HepG2 (cell line): ENCODE results near the gene MAGI1. TPM values are rescaled to one million over a fixed set of nuclear protein-coding genes. Genes with fewer than 3 reads are reported as not detected.

Experiments used
- ATAC-seq: fragments of 200-7000 bp; cut with Tn5 transposase; 3 replicates; pipeline ENCODE4 v1.9.1; 2020; ENCODE audit warnings: mild to moderate bottlenecking, moderate library complexity
- BruUV-seq: library from RNA; stranded (reverse); fragments of 400-500 nt; replicated peaks from 2 replicates; lab custom pipeline; 2021; lab: Mats Ljungman, UMichigan
- CTCF ChIA-PET: fragments of 300-600 bp; formaldehyde crosslinking; extraction: SDS; loops from one replicate; lab custom pipeline; 2021; ENCODE audit warnings: low total read pairs, inconsistent platforms, low intra/inter-chr PET ratio; lab: Yijun Ruan, JAX
- POLR2A ChIA-PET: fragments of 350-600 bp; sonication (Branson Sonifier 250); formaldehyde crosslinking; loops from one replicate; lab custom pipeline; 2020; ENCODE audit warnings: antibody characterized with exemption, inconsistent platforms; lab: Yijun Ruan, JAX
- DNase-seq: peaks from one replicate; pipeline ENCODE4 v3.0.0-alpha.2; 2015; ENCODE audit warnings: low spot score
- FAIRE-seq: peaks from 3 replicates; lab custom pipeline; 2011; peaks lifted over from hg19 to GRCh38; lab: Jason Lieb, UNC
- H2AFZ ChIP-seq: one replicate; pipeline ENCODE4 v1.6.1; 2011; ENCODE audit warnings: low read length, inconsistent platforms
- H3K27ac ChIP-seq: fragments of 300-600 bp; 3 replicates; pipeline ENCODE4 v1.8.0; 2011; ENCODE audit warnings: mixed run types, mild to moderate bottlenecking, mixed read lengths, low read length, inconsistent platforms; ENCODE audit not compliant: insufficient read depth; ENCODE audit errors: extremely low read length
- H3K27me3 ChIP-seq, 2 experiments: fragments of 200-600 bp in 1 of 2; 2 replicates in 1 of 2; 3 replicates in 1 of 2; pipeline versions ENCODE4 v1.6.0 to v1.8.0; 2011; ENCODE audit warnings: low read length in 2 of 2, mild to moderate bottlenecking in 2 of 2, moderate library complexity in 2 of 2, inconsistent platforms in 1 of 2; ENCODE audit not compliant: insufficient read depth in 2 of 2, control insufficient read depth in 1 of 2
- H3K36me3 ChIP-seq, 2 experiments: fragments of 200-600 bp in 1 of 2; replicated peaks in 1 of 2; 2 replicates in 1 of 2; 3 replicates in 1 of 2; pipeline versions ENCODE4 v1.5.1 to v1.8.0; 2011; ENCODE audit warnings: low read length in 2 of 2, inconsistent platforms in 1 of 2; ENCODE audit not compliant: insufficient read depth in 2 of 2, control insufficient read depth in 1 of 2
- H3K4me1 ChIP-seq: 2 replicates; pipeline ENCODE4 v1.5.1; 2012; ENCODE audit warnings: low read length, inconsistent platforms; ENCODE audit not compliant: insufficient read depth
- H3K4me2 ChIP-seq: 2 replicates; pipeline ENCODE4 v1.6.0; 2011; ENCODE audit warnings: low read depth, low read length, inconsistent platforms
- H3K4me3 ChIP-seq, 3 experiments: fragments of 200-600 bp in 1 of 3; sonication (generic), shearing (Covaris generic) in 1 of 3; replicated peaks in 1 of 3; 2 replicates each; pipeline ENCODE4 v1.5.1; 2011 to 2016; ENCODE audit warnings: low read length in 3 of 3, inconsistent platforms in 2 of 3, low read depth in 2 of 3, mild to moderate bottlenecking in 2 of 3, control low read depth in 1 of 3, mixed read lengths in 1 of 3; ENCODE audit not compliant: insufficient read depth in 1 of 3
- H3K79me2 ChIP-seq: one replicate; pipeline ENCODE4 v1.6.1; 2011; ENCODE audit warnings: low read length, inconsistent platforms; ENCODE audit not compliant: insufficient read depth
- H3K9ac ChIP-seq: 2 replicates; pipeline ENCODE4 v1.6.0; 2011; ENCODE audit warnings: mild to moderate bottlenecking, low read depth, low read length, inconsistent platforms; ENCODE audit not compliant: insufficient read depth
- H3K9me3 ChIP-seq: 2 replicates; pipeline ENCODE4 v1.5.1; 2012; ENCODE audit warnings: mild to moderate bottlenecking, low read length
- H4K20me1 ChIP-seq: 2 replicates; pipeline ENCODE4 v1.6.0; 2011; ENCODE audit warnings: inconsistent platforms, mild to moderate bottlenecking, low read length, moderate library complexity; ENCODE audit not compliant: insufficient read depth
- CC2D1A ChIP-seq: sonication (generic); formaldehyde crosslinking; IDR thresholded peaks from 2 replicates; pipeline ENCODE4 v1.8.1; 2023; ENCODE audit warnings: mild to moderate bottlenecking, missing genetic modification reagents
- GATAD2A ChIP-seq: IDR thresholded peaks from 2 replicates; pipeline ENCODE4 v1.6.1; 2016
- KLF13 ChIP-seq: sonication (generic); formaldehyde crosslinking; IDR thresholded peaks from 2 replicates; pipeline ENCODE4 v1.4.0; 2020; ENCODE audit warnings: mild to moderate bottlenecking, missing genetic modification reagents
- SP140L ChIP-seq: sonication (generic); formaldehyde crosslinking; IDR thresholded peaks from 2 replicates; pipeline ENCODE4 v1.4.0; 2020; ENCODE audit warnings: missing genetic modification reagents, borderline replicate concordance
- TARDBP ChIP-seq: sonication (generic); formaldehyde crosslinking; IDR thresholded peaks from 2 replicates; pipeline ENCODE4 v1.8.0; 2022; ENCODE audit warnings: mild to moderate bottlenecking, missing genetic modification reagents
- TSC22D2 ChIP-seq: sonication (generic); formaldehyde crosslinking; IDR thresholded peaks from 2 replicates; pipeline ENCODE4 v1.5.1; 2020; ENCODE audit warnings: missing genetic modification reagents, mild to moderate bottlenecking, borderline replicate concordance
- ZBTB20 ChIP-seq: sonication (generic); formaldehyde crosslinking; IDR thresholded peaks from 2 replicates; pipeline ENCODE4 v1.8.1; 2023; ENCODE audit warnings: missing genetic modification reagents, low read depth, mild to moderate bottlenecking, borderline replicate concordance
- ZFAT ChIP-seq: sonication (generic); formaldehyde crosslinking; conservative IDR thresholded peaks from 2 replicates; pipeline ENCODE4 v1.8.1; 2023; ENCODE audit warnings: missing genetic modification reagents, inconsistent platforms
- ZSCAN29 ChIP-seq: sonication (generic); formaldehyde crosslinking; conservative IDR thresholded peaks from 2 replicates; pipeline ENCODE4 v1.4.0; 2020; ENCODE audit warnings: mild to moderate bottlenecking, missing genetic modification reagents
- WGBS: methylation state at CpG from one replicate; pipeline ENCODE4 v1.1.6; 2017; ENCODE audit warnings: low lambda C conversion rate; 5-methylcytosine and 5-hydroxymethylcytosine counted together
- in situ Hi-C: cut with HindIII; loops from 2 replicates; pipeline ENCODE4 v1.10.0; 2017; ENCODE audit warnings: low pct_unique_long_range_greater_than_20kb; ENCODE audit not compliant: extremely low pct_ligation_motif_present
- intact Hi-C: fragments of 100-400 bp; cut with micrococcal nuclease; formaldehyde crosslinking; loops from one replicate; pipeline ENCODE4 v1.10.0; 2022; ENCODE audit not compliant: unreplicated experiment
- polyA plus RNA-seq, 8 experiments: library from polyadenylated mRNA; depleted of rRNA in 3 of 8; stranded (reverse) in 7 of 8; unstranded in 1 of 8; fragments of >200 nt; fragmentation: Illumina TruSeq in 4 of 8; extraction: Trizol in 4 of 8; gene quantifications; 2 replicates each; pipeline versions ENCODE4 v1.2.1 to v1.2.3, GENCODE V29; 2011 to 2016; ENCODE audit warnings: low read depth in 4 of 8, missing spikeins in 1 of 8, mixed read lengths in 1 of 8; ENCODE audit not compliant: insufficient read depth in 1 of 8
- total RNA-seq, 5 experiments: library from RNA; depleted of rRNA; stranded (reverse); fragments of >200 nt; fragmentation: Illumina TruSeq; extraction: Trizol; gene quantifications; 2 replicates each; pipeline ENCODE4 v1.2.3, GENCODE V29; 2016; ENCODE audit warnings: low read depth in 1 of 5
- TF ChIP-seq, protein P1 (sequence below): sonication (generic); formaldehyde crosslinking; IDR thresholded peaks from 2 replicates; pipeline ENCODE4 v1.9.0; 2021; ENCODE audit warnings: mild to moderate bottlenecking, missing genetic modification reagents
- TF ChIP-seq, protein P2 (sequence below): sonication (generic); formaldehyde crosslinking; IDR thresholded peaks from 2 replicates; pipeline ENCODE4 v1.9.0; 2021; ENCODE audit warnings: missing genetic modification reagents, borderline replicate concordance
- TF ChIP-seq, protein P3 (sequence below), 2 experiments: sonication (generic) in 1 of 2; formaldehyde crosslinking in 1 of 2; IDR thresholded peaks; 2 replicates each; pipeline versions ENCODE4 v1.5.1 to v1.6.1; 2011 to 2020; ENCODE audit warnings: borderline replicate concordance in 1 of 2, low read depth in 1 of 2, low read length in 1 of 2, mild to moderate bottlenecking in 1 of 2, missing genetic modification reagents in 1 of 2, moderate library complexity in 1 of 2

MAGI1 gene
- total and polyA plus RNA-seq, 2 of the 13 experiments (the other 11 are each of a cell fraction or from before 2014, with no cell fraction given) = 22.2 to 26.0 TPM

DNA sequence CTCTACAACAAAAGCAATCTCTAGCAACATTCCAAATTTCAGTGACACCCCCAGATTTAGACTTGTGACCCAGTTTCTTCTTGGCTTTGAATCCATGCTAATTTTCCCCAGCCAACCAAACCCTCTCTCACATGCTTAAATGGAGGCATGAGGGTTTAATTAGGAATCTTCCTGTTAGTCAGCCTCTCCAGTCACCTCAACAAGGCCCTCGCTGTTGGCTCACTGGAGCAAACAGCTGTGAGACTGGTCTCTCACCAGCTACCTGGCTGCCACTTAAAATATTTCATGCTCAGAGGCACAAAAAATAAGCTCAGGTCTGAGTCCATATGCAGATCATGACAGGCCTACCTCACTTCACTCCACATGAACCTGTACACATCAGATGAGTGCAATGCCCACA, 720.5 kb downstream of the MAGI1 start (continued):
- TF ChIP-seq, protein P1, sequence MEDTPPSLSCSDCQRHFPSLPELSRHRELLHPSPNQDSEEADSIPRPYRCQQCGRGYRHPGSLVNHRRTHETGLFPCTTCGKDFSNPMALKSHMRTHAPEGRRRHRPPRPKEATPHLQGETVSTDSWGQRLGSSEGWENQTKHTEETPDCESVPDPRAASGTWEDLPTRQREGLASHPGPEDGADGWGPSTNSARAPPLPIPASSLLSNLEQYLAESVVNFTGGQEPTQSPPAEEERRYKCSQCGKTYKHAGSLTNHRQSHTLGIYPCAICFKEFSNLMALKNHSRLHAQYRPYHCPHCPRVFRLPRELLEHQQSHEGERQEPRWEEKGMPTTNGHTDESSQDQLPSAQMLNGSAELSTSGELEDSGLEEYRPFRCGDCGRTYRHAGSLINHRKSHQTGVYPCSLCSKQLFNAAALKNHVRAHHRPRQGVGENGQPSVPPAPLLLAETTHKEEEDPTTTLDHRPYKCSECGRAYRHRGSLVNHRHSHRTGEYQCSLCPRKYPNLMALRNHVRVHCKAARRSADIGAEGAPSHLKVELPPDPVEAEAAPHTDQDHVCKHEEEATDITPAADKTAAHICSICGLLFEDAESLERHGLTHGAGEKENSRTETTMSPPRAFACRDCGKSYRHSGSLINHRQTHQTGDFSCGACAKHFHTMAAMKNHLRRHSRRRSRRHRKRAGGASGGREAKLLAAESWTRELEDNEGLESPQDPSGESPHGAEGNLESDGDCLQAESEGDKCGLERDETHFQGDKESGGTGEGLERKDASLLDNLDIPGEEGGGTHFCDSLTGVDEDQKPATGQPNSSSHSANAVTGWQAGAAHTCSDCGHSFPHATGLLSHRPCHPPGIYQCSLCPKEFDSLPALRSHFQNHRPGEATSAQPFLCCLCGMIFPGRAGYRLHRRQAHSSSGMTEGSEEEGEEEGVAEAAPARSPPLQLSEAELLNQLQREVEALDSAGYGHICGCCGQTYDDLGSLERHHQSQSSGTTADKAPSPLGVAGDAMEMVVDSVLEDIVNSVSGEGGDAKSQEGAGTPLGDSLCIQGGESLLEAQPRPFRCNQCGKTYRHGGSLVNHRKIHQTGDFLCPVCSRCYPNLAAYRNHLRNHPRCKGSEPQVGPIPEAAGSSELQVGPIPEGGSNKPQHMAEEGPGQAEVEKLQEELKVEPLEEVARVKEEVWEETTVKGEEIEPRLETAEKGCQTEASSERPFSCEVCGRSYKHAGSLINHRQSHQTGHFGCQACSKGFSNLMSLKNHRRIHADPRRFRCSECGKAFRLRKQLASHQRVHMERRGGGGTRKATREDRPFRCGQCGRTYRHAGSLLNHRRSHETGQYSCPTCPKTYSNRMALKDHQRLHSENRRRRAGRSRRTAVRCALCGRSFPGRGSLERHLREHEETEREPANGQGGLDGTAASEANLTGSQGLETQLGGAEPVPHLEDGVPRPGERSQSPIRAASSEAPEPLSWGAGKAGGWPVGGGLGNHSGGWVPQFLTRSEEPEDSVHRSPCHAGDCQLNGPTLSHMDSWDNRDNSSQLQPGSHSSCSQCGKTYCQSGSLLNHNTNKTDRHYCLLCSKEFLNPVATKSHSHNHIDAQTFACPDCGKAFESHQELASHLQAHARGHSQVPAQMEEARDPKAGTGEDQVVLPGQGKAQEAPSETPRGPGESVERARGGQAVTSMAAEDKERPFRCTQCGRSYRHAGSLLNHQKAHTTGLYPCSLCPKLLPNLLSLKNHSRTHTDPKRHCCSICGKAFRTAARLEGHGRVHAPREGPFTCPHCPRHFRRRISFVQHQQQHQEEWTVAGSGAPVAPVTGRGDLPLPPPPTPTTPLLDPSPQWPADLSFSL (CRISPR knock-in tag) = no peak
- no peak for TF ChIP-seq KLF13
- no peak for TF ChIP-seq ZSCAN29 (CRISPR knock-in tag)
- TF ChIP-seq CC2D1A (CRISPR knock-in tag) = no peak
- TF ChIP-seq GATAD2A (CRISPR knock-in tag) = no peak
- no peak for TF ChIP-seq ZFAT (CRISPR knock-in tag)
- no peak for TF ChIP-seq SP140L (CRISPR knock-in tag)
- TF ChIP-seq ZBTB20 (CRISPR knock-in tag) = no peak

DNA sequence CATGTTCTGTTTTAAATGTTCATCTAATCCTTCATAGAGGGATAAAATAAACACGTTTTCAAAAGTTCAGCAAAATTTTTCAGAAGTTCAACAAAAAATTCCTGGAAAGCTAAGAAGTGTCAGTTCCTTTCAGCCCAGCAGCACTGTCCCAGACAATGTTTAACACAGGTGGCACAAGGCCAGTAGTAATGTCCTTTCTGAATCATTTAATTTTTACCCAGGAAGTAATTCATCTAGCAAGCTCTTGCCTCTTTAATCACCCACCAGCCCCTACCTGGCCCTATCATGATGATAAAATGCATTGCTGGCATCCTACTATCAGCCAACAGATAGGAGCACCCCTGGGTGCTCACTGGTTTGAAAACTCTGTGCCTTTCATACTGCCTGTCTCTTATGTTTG, 723.8 kb downstream of the MAGI1 start:
- in situ Hi-C loops (no loop called here), intact Hi-C loops (no loop called here)
- ATAC-seq = no peak
- H3K27me3 ChIP-seq = no peaks in the 10 kb centered on the region
- BruUV-seq = no TSS peak
- no peaks in the 10 kb centered on the region for H3K79me2 ChIP-seq
- ChIA-PET POLR2A (no interaction called here), CTCF (no interaction called here)
- no peak overlapping the region for H3K27ac ChIP-seq
- 3% methylated on average over 1 of the region's 1 CpG for WGBS
- DNase-seq = no peak
- no peak overlapping the region for H3K4me3 ChIP-seq
- H3K9ac ChIP-seq = no peak overlapping the region
- no peak overlapping the region for H2AFZ ChIP-seq
- FAIRE-seq = no peak
- no peak overlapping the region for H3K4me2 ChIP-seq
- no peaks in the 10 kb centered on the region for H4K20me1 ChIP-seq
- no peaks in the 10 kb centered on the region for H3K4me1 ChIP-seq
- no peaks in the 10 kb centered on the region for H3K9me3 ChIP-seq
- H3K36me3 ChIP-seq = no peaks in the 10 kb centered on the region
- TF ChIP-seq, protein P2, sequence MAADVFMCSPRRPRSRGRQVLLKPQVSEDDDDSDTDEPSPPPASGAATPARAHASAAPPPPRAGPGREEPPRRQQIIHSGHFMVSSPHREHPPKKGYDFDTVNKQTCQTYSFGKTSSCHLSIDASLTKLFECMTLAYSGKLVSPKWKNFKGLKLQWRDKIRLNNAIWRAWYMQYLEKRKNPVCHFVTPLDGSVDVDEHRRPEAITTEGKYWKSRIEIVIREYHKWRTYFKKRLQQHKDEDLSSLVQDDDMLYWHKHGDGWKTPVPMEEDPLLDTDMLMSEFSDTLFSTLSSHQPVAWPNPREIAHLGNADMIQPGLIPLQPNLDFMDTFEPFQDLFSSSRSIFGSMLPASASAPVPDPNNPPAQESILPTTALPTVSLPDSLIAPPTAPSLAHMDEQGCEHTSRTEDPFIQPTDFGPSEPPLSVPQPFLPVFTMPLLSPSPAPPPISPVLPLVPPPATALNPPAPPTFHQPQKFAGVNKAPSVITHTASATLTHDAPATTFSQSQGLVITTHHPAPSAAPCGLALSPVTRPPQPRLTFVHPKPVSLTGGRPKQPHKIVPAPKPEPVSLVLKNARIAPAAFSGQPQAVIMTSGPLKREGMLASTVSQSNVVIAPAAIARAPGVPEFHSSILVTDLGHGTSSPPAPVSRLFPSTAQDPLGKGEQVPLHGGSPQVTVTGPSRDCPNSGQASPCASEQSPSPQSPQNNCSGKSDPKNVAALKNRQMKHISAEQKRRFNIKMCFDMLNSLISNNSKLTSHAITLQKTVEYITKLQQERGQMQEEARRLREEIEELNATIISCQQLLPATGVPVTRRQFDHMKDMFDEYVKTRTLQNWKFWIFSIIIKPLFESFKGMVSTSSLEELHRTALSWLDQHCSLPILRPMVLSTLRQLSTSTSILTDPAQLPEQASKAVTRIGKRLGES (CRISPR knock-in tag) = no peak
- TF ChIP-seq TARDBP (CRISPR knock-in tag) (no peak), TSC22D2 (no peak)
- TF ChIP-seq, protein P3, sequence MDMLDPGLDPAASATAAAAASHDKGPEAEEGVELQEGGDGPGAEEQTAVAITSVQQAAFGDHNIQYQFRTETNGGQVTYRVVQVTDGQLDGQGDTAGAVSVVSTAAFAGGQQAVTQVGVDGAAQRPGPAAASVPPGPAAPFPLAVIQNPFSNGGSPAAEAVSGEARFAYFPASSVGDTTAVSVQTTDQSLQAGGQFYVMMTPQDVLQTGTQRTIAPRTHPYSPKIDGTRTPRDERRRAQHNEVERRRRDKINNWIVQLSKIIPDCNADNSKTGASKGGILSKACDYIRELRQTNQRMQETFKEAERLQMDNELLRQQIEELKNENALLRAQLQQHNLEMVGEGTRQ (IDR thresholded peaks at IDR 0.05; ENCODE audit: low read depth, low read length) = no peak
- TF ChIP-seq, protein P3 (CRISPR knock-in tag; IDR thresholded peaks at IDR 0.05; ENCODE audit: borderline replicate concordance) = no peak
